ENCODE measurements around the gene ABCB6.

The ABCB6 gene

GRCh38 chr2:219183151-219183772 is 35.5 kb downstream of the ABCB6 start:
- no peak for FAIRE-seq

GRCh38 chr2:219182331-219183150 is 36.2 kb downstream of the ABCB6 start:
- FAIRE-seq, result no peak

- FAIRE-seq, result no peak
Observed at GRCh38 chr2:219181531-219181930, 37.2 kb downstream of the ABCB6 start.

- FAIRE-seq, result no peak
Observed at GRCh38 chr2:219180961-219181360, 37.8 kb downstream of the ABCB6 start.

GRCh38 chr2:219179601-219180465 is 38.9 kb downstream of the ABCB6 start:
- no peak for FAIRE-seq

- no peak for FAIRE-seq
Observed at GRCh38 chr2:219178377-219179175, 40.2 kb downstream of the ABCB6 start.

- no peak for FAIRE-seq
Observed at GRCh38 chr2:219177552-219178376, 41.0 kb downstream of the ABCB6 start, which contains the start of gene RETREG2. TSS of gene RETREG2 (plus strand) at chr2:219178275. CDS start at chr2:219178353, 78 bp downstream.

GRCh38 chr2:219176818-219177551 is 41.8 kb downstream of the ABCB6 start, which contains the start of gene CNPPD1:
TSS of gene CNPPD1 (minus strand) at chr2:219176925. CDS start at chr2:219176828, 97 bp downstream.
- FAIRE-seq, result no peak

GRCh38 chr2:219175928-219176817 is 42.6 kb downstream of the ABCB6 start:
- no peak for FAIRE-seq

- no peak for FAIRE-seq
Observed at GRCh38 chr2:219175486-219175885, 43.3 kb downstream of the ABCB6 start.

- FAIRE-seq, result no peak
Observed at GRCh38 chr2:219174801-219175200, 44.0 kb downstream of the ABCB6 start.

GRCh38 chr2:219174146-219174545 is 44.6 kb downstream of the ABCB6 start:
- no peak for FAIRE-seq

- FAIRE-seq, result no peak
Observed at GRCh38 chr2:219173176-219173575, 45.6 kb downstream of the ABCB6 start.

GRCh38 chr2:219172231-219173154 is 46.3 kb downstream of the ABCB6 start:
- no peak for FAIRE-seq

GRCh38 chr2:219171231-219171651 is 47.5 kb downstream of the ABCB6 start:
- FAIRE-seq, result no peak

GRCh38 chr2:219169930-219170654 is 48.7 kb downstream of the ABCB6 start, which contains the start of gene SLC23A3:
TSS of gene SLC23A3 (minus strand) at chr2:219170029. CDS start at chr2:219169984, 45 bp downstream.
- FAIRE-seq, result no peak

GRCh38 chr2:219168932-219169331 is 49.8 kb downstream of the ABCB6 start:
- no peak for FAIRE-seq

Measured in colon (tissue), 2 donors.